Measurements from ENCODE around the gene ADGRB2.

GRCh38 chr1:31733389-31734219 is 30.5 kb downstream of the ADGRB2 start:
- TF ChIP-seq, protein P1, sequence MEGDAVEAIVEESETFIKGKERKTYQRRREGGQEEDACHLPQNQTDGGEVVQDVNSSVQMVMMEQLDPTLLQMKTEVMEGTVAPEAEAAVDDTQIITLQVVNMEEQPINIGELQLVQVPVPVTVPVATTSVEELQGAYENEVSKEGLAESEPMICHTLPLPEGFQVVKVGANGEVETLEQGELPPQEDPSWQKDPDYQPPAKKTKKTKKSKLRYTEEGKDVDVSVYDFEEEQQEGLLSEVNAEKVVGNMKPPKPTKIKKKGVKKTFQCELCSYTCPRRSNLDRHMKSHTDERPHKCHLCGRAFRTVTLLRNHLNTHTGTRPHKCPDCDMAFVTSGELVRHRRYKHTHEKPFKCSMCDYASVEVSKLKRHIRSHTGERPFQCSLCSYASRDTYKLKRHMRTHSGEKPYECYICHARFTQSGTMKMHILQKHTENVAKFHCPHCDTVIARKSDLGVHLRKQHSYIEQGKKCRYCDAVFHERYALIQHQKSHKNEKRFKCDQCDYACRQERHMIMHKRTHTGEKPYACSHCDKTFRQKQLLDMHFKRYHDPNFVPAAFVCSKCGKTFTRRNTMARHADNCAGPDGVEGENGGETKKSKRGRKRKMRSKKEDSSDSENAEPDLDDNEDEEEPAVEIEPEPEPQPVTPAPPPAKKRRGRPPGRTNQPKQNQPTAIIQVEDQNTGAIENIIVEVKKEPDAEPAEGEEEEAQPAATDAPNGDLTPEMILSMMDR (IDR thresholded peaks at IDR 0.05), result no peak
- TF ChIP-seq POLR2A (IDR thresholded peaks at IDR 0.05), result no peak

Data from esophagus squamous epithelium (tissue), 4 donors.